Muscle layer of duodenum (tissue), 2 donors: ENCODE results near the gene CUBN.

Experiments used
- H3K27ac ChIP-seq: one replicate; pipeline ENCODE4 v1.7.0; 2013; ENCODE audit warnings: mild to moderate bottlenecking, low read length
- H3K27me3 ChIP-seq: one replicate; pipeline ENCODE4 v1.7.0; 2013; ENCODE audit warnings: low read depth, mild to moderate bottlenecking, control low read depth, low read length
- H3K36me3 ChIP-seq, 2 donors: one replicate each; pipeline ENCODE4 v1.7.0; 2013; ENCODE audit warnings: low read length in 2 of 2, control low read depth in 1 of 2, mild to moderate bottlenecking in 1 of 2; ENCODE audit not compliant: insufficient read depth in 2 of 2, control insufficient read depth in 1 of 2
- H3K4me1 ChIP-seq, 2 donors: one replicate each; pipeline ENCODE4 v1.7.0; 2013; ENCODE audit warnings: low read length in 2 of 2, mild to moderate bottlenecking in 2 of 2, control low read depth in 1 of 2, moderate library complexity in 1 of 2; ENCODE audit not compliant: insufficient read depth in 2 of 2, control insufficient read depth in 1 of 2
- H3K4me3 ChIP-seq, 2 donors: one replicate each; pipeline ENCODE4 v1.7.0; 2013; ENCODE audit warnings: low read length in 2 of 2, low read depth in 1 of 2, mild to moderate bottlenecking in 1 of 2
- H3K9me3 ChIP-seq, 2 donors: one replicate each; pipeline ENCODE4 v1.7.0; 2013; ENCODE audit warnings: low read length in 2 of 2, control low read depth in 1 of 2, mild to moderate bottlenecking in 1 of 2; ENCODE audit not compliant: control insufficient read depth in 1 of 2
- donor health status: healthy.

The CUBN gene

DNA sequence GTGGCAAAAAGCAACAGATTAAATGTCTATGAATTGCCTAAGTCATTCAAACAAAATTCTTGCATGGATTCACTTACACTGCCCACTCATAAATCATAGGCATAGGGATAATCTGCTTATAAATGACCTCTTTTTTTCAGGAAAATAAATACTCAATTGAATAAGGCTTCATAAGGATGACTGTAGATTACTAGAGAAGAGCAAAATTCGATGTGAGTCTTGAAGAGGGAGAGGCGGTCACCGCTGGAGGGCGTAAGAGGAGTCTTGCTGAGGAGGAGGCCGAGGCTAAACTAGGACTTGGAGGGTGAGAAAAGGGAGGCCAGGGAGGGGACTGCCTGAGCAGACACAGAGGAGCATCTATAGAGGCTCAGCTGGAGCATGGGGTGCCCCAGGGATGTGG lies 177.0 kb downstream of the CUBN start:
- H3K36me3 ChIP-seq, result no peaks in the 10 kb centered on the region
- H3K9me3 ChIP-seq, result no peaks in the 10 kb centered on the region
- no peaks in the 10 kb centered on the region for H3K27me3 ChIP-seq
- H3K27ac ChIP-seq, result no peak overlapping the region
- H3K4me1 ChIP-seq, result peaks cover 0 to 9% of the 10 kb centered on the region in 2 donors
- no peak overlapping the region for H3K4me3 ChIP-seq

GRCh38 chr10:16952080-16952479 lies 177.5 kb downstream of the CUBN start:
- Histone ChIP-seq H3K9me3 (no peaks in the 10 kb centered on the region), H3K36me3 (no peaks in the 10 kb centered on the region), H3K4me3 (no peak overlapping the region), H3K4me1 (peaks cover 0 to 9% of the 10 kb centered on the region in 2 donors), H3K27ac (no peak overlapping the region), H3K27me3 (no peaks in the 10 kb centered on the region)

- Histone ChIP-seq H3K36me3 (no peaks in the 10 kb centered on the region), H3K4me3 (no peak overlapping the region), H3K27me3 (no peaks in the 10 kb centered on the region), H3K27ac (no peak overlapping the region), H3K4me1 (peaks cover 0 to 9% of the 10 kb centered on the region in 2 donors), H3K9me3 (no peaks in the 10 kb centered on the region)
Measured at GRCh38 chr10:16950656-16951601, 178.7 kb downstream of the CUBN start.

- Histone ChIP-seq H3K4me3 (no peak overlapping the region), H3K9me3 (no peaks in the 10 kb centered on the region), H3K36me3 (no peaks in the 10 kb centered on the region), H3K27ac (no peak overlapping the region), H3K27me3 (no peaks in the 10 kb centered on the region), H3K4me1 (peaks cover 0 to 9% of the 10 kb centered on the region in 2 donors)
Measured at GRCh38 chr10:16949816-16950215, 179.8 kb downstream of the CUBN start.

- Histone ChIP-seq H3K9me3 (no peaks in the 10 kb centered on the region), H3K27ac (no peak overlapping the region), H3K36me3 (no peaks in the 10 kb centered on the region), H3K27me3 (no peaks in the 10 kb centered on the region), H3K4me1 (peaks cover 0 to 9% of the 10 kb centered on the region in 2 donors), H3K4me3 (no peak overlapping the region)
Measured at GRCh38 chr10:16948361-16948760, 181.2 kb downstream of the CUBN start.

GRCh38 chr10:16947069-16947468 lies 182.5 kb downstream of the CUBN start:
- Histone ChIP-seq H3K9me3 (no peaks in the 10 kb centered on the region), H3K36me3 (no peaks in the 10 kb centered on the region), H3K4me1 (peaks cover 0 to 5% of the 10 kb centered on the region in 2 donors), H3K4me3 (no peak overlapping the region), H3K27me3 (no peaks in the 10 kb centered on the region), H3K27ac (no peak overlapping the region)

DNA sequence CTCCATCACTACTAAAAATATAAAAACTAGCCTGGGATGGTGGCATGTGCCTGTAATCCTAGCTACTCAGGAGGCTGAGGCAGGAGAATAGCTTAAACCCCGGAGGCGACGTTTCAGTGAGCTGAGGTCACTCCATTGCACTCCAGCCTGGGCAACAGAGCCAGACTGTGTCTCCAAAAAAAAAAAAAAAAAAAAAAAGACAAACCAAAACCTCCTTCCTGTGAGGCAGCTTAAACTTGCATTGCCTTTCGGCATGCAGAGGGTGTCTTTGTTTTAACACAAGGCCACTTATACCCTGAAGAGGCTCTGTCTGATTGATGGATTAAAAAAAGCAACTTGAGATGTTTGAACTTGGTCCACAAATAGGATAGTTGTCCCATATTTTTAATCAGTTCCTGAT lies 184.0 kb downstream of the CUBN start:
- no peaks in the 10 kb centered on the region for H3K4me1 ChIP-seq
- no peaks in the 10 kb centered on the region for H3K27me3 ChIP-seq
- no peak overlapping the region for H3K4me3 ChIP-seq
- H3K36me3 ChIP-seq, result no peaks in the 10 kb centered on the region
- H3K27ac ChIP-seq, result no peak overlapping the region
- no peaks in the 10 kb centered on the region for H3K9me3 ChIP-seq

DNA sequence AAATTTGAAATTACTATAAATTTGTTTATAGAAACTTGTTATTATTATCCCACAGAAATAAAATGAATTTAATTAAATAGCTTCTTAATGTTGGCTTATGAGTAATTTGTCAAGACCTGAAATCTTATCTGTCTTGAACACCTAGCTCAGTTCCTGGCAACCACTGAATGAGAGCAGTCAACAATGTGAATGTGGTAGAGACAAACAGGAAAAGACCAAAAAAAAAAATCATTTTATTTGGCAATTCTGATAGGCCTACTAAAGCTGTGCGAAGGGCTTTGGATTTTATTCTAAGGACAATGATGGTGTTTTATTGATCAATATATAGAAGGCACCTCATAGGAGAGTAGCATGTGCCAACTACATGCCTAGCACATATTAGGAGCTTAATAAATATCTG lies 184.6 kb downstream of the CUBN start:
- Histone ChIP-seq H3K27ac (no peak overlapping the region), H3K9me3 (no peaks in the 10 kb centered on the region), H3K27me3 (no peaks in the 10 kb centered on the region), H3K4me1 (no peaks in the 10 kb centered on the region), H3K36me3 (no peaks in the 10 kb centered on the region), H3K4me3 (no peak overlapping the region)

DNA sequence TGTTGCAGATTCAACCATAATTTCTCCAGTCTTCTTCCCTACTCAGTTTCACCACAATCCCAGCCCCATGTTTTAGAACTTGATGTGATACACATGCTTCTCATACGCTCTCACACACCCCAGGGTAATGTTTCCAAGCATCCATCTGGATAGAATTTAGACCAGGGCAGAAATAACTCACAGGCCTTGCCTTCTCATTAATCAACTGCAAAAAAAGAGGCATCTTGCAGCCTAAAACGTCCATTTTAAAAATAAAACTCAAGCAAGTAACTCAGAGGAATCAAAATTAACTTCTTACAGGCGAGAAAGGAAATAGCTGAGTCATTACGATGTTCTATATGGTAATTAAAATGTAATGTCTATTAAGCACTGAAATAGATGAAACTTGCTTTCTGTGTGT lies 185.2 kb downstream of the CUBN start:
- no peaks in the 10 kb centered on the region for H3K9me3 ChIP-seq
- no peaks in the 10 kb centered on the region for H3K36me3 ChIP-seq
- H3K4me3 ChIP-seq, result no peak overlapping the region
- H3K27me3 ChIP-seq, result no peaks in the 10 kb centered on the region
- no peak overlapping the region for H3K27ac ChIP-seq
- no peaks in the 10 kb centered on the region for H3K4me1 ChIP-seq

DNA sequence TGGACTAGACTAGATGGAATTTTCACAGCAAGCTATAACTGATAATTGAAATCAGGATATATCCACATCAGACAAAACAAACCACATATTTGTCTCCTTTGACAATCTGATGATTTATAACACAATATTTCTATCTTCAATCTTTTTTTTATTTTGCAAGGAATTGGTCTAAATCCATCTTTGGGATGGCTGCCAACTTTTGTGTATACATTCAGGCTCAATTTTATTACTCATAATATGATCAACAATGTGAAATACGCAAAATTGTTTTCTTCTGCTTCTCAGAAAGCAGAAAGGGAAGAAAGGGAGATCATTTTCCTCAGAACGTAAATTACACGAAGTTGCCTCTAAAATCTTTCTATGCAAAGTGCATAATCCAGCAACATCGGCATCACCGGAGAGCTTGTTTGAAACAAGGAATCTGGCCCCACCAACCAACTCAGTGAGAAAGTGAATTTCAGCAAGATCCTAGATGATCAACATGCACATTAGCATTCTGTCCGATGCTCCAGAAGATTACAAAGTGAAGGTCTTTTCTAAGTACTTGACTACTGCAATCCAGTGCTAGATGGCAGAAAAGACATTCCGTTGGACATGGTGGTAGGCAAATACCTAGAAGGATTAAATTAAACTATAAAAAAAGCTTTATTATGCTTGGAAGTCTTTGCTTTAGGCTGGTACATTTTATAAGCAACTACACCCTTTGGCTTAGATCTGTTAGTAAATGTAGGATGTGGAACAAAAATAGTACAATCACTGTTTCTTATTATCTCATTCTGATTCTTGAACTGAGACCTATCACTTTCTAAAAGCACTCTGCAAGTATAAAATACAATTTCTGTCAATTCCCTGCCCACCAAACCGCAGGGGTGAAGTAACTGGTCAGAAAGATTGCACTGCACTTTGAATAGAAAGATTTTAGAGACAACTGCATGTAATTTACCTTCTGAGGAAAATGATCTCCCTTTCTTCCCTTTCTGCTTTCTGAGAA lies 186.0 kb downstream of the CUBN start:
- H3K27ac ChIP-seq, result no peak overlapping the region
- H3K9me3 ChIP-seq, result no peaks in the 10 kb centered on the region
- H3K4me3 ChIP-seq, result no peak overlapping the region
- H3K36me3 ChIP-seq, result no peaks in the 10 kb centered on the region
- H3K27me3 ChIP-seq, result no peaks in the 10 kb centered on the region
- H3K4me1 ChIP-seq, result no peaks in the 10 kb centered on the region

GRCh38 chr10:16942381-16943078 lies 187.1 kb downstream of the CUBN start:
- no peaks in the 10 kb centered on the region for H3K9me3 ChIP-seq
- no peaks in the 10 kb centered on the region for H3K4me1 ChIP-seq
- H3K27ac ChIP-seq, result no peak overlapping the region
- H3K27me3 ChIP-seq, result no peaks in the 10 kb centered on the region
- no peaks in the 10 kb centered on the region for H3K36me3 ChIP-seq
- H3K4me3 ChIP-seq, result no peak overlapping the region
